Nephron progenitor cell (in vitro differentiated cells): ENCODE measurements around the gene LUZP1.
A peak's percentile ranks its signal among the peaks of the same experiment; 100 is the strongest.

Experiments
- DNase-seq: peaks from one replicate; pipeline ENCODE4 v3.0.0; 2021
- H3K27ac Mint-ChIP-seq: 2 replicates; pipeline ENCODE4 v1.8.0; 2021; ENCODE audit warnings: mild to moderate bottlenecking, moderate library complexity, mixed read lengths
- H3K27me3 Mint-ChIP-seq: 2 replicates; pipeline ENCODE4 v1.8.0; 2021; ENCODE audit warnings: mild to moderate bottlenecking, low read depth, mixed read lengths; ENCODE audit not compliant: poor library complexity
- H3K36me3 Mint-ChIP-seq: 2 replicates; pipeline ENCODE4 v1.8.0; 2021; ENCODE audit warnings: low read depth, mixed read lengths
- H3K4me1 Mint-ChIP-seq: 2 replicates; pipeline ENCODE4 v1.8.0; 2021; ENCODE audit warnings: mixed read lengths
- H3K4me3 Mint-ChIP-seq: 2 replicates; pipeline ENCODE4 v1.8.0; 2021; ENCODE audit warnings: mild to moderate bottlenecking, moderate library complexity, mixed read lengths
- H3K9me3 Mint-ChIP-seq: 2 replicates; pipeline ENCODE4 v1.8.0; 2021; ENCODE audit warnings: mild to moderate bottlenecking, moderate library complexity, mixed read lengths
- TF ChIP-seq, protein P1 (sequence below): fragments of 200-600 bp; sonication (generic); IDR thresholded peaks from 2 replicates; pipeline ENCODE4 v1.5.0; 2021; ENCODE audit warnings: antibody characterized with exemption

LUZP1 gene

DNA sequence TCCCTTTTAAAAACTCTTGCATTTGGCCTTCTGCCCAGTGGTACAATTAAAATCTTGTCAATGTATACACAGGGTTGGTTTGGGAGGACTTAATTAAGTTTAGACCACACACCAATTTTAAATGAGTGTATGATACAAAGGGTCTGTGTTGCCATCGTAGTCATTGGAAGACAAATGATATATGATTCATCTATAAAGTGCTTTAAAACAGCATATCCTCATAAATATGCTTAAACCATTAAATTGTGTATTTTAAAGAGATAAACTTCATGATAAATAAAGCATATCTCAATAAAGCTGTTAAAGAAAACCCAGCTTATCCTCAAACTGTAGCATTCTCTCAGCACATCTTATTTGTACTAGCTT lies 69.5 kb downstream of the LUZP1 start:
- H3K27me3 Mint-ChIP-seq = no peaks in the 10 kb centered on the region
- DNase-seq = no peak
- peaks cover 21% of the 10 kb centered on the region for H3K36me3 Mint-ChIP-seq
- peaks cover 28% of the 10 kb centered on the region for H3K4me1 Mint-ChIP-seq
- H3K27ac Mint-ChIP-seq = no peak overlapping the region
- TF ChIP-seq, protein P1, sequence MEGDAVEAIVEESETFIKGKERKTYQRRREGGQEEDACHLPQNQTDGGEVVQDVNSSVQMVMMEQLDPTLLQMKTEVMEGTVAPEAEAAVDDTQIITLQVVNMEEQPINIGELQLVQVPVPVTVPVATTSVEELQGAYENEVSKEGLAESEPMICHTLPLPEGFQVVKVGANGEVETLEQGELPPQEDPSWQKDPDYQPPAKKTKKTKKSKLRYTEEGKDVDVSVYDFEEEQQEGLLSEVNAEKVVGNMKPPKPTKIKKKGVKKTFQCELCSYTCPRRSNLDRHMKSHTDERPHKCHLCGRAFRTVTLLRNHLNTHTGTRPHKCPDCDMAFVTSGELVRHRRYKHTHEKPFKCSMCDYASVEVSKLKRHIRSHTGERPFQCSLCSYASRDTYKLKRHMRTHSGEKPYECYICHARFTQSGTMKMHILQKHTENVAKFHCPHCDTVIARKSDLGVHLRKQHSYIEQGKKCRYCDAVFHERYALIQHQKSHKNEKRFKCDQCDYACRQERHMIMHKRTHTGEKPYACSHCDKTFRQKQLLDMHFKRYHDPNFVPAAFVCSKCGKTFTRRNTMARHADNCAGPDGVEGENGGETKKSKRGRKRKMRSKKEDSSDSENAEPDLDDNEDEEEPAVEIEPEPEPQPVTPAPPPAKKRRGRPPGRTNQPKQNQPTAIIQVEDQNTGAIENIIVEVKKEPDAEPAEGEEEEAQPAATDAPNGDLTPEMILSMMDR = no peak
- peaks cover 5% of the 10 kb centered on the region for H3K9me3 Mint-ChIP-seq
- H3K4me3 Mint-ChIP-seq = no peak overlapping the region

DNA sequence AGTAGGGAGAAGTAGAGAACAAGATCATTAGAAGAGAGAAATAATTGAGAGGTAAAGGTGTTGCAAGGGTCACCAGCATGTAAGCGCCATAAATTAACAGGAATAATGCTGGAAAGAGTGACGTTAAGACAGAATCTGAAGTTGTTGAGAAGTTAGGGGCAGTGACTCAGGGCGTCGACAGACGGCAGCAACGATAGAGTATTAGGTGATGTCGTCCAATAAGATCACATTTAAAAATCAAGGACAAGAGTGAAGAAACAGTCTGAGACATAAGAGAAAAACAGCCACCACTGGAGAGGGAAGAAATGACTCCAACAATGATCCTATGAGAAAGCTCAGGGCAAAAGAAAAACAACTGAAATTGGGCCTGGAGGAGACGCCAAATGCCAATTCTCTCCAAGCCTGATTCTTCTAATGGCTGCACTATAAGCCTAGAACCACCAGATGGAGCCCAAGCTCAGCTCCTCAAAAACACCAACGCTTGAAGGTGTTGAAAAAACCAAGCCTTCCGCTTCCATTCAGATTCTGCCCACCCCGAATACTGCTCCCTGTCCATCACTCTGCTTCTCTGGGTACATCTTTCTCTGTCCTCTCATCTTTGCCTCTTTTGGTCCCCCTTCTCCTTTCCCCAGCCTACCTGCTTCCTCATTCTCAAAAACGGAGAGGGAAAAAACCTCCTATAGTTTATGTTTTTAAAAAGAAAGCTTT lies 70.0 kb downstream of the LUZP1 start:
- Mint-ChIP-seq H3K9me3 (peaks cover 5% of the 10 kb centered on the region), H3K4me3 (no peak overlapping the region), H3K4me1 (peaks cover 33% of the 10 kb centered on the region), H3K27me3 (no peaks in the 10 kb centered on the region), H3K27ac (no peak overlapping the region), H3K36me3 (peaks cover 26% of the 10 kb centered on the region)
- TF ChIP-seq, protein P1 = peak; percentile 84
- DNase-seq = peak; percentile 52

DNA sequence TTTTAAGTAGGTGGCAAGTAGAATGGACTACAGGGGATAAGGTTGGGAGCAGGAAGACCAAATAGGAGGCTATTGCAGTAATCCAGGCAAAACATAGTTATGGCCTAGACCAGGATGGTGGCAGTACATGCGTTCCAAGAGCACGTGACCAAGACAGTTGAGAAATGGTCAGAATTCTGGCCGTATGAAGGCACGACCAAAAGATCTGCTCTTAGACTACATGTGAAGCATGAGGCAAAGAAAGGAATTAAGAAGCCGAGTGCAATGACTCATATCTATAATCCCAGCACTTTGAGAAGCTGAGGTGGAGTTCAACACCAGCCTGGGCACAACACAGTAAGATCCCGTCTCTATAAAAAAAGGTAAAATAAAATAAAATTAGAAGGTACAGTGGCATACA lies 71.3 kb downstream of the LUZP1 start:
- peaks cover 23% of the 10 kb centered on the region for H3K4me1 Mint-ChIP-seq
- DNase-seq = no peak
- H3K27me3 Mint-ChIP-seq = no peaks in the 10 kb centered on the region
- H3K4me3 Mint-ChIP-seq = no peak overlapping the region
- peaks cover 37% of the 10 kb centered on the region for H3K36me3 Mint-ChIP-seq
- peaks cover 5% of the 10 kb centered on the region for H3K9me3 Mint-ChIP-seq
- TF ChIP-seq, protein P1 = no peak
- no peak overlapping the region for H3K27ac Mint-ChIP-seq

- no peak overlapping the region for H3K4me3 Mint-ChIP-seq
- no peaks in the 10 kb centered on the region for H3K27me3 Mint-ChIP-seq
- peaks cover 5% of the 10 kb centered on the region for H3K9me3 Mint-ChIP-seq
- TF ChIP-seq, protein P1 = no peak
- peaks cover 6% of the 10 kb centered on the region for H3K4me1 Mint-ChIP-seq
- H3K27ac Mint-ChIP-seq = no peak overlapping the region
- no peak for DNase-seq
- H3K36me3 Mint-ChIP-seq = peaks cover 60% of the 10 kb centered on the region
These were observed 76.2 kb downstream of the LUZP1 start for GRCh38 chr1:23092447-23092846.

DNA sequence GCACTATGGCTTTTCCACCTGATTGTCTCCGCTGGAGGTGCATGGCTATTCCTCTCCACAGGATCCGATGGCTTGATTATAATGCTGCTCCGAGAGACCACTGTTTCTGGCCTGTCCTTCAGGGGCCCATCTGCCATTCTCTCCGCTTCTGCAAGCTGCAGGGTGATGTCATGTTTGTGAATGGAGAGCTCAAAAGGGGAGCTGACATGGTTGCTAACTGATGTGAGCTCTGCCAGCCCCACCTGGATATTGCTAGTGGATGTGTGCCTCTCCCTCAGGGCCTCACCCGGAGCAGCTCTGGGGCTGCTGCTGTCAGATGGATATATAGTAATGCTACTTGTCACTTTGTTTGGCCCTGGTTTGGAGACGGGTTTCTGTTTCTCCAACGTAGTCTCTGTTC lies 77.1 kb downstream of the LUZP1 start:
- Mint-ChIP-seq H3K4me3 (no peak overlapping the region), H3K9me3 (peaks cover 5% of the 10 kb centered on the region), H3K27ac (no peak overlapping the region), H3K4me1 (peaks cover 6% of the 10 kb centered on the region), H3K36me3 (peaks cover 69% of the 10 kb centered on the region), H3K27me3 (peaks cover 3% of the 10 kb centered on the region)
- no peak for DNase-seq
- TF ChIP-seq, protein P1 = no peak

DNA sequence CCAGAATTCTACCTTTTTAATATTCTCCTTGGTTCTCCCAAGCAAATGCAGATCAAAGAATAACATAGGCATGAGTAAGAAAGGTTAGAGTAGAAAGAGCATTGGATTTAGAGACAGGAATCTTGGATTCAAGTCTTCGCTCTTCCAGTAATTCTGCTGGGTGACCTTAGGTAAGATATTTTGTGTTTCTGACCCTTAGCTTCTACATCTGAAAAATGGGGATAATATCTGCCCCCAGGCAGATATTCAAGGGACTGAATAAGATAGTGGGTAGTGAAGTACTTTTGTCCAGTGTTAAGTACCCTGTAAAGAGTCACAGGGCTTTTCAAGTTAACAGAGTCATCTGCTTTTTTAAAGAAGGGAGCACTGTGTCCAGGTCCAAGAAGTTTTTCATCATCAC lies 78.6 kb downstream of the LUZP1 start:
- TF ChIP-seq, protein P1 = no peak
- Mint-ChIP-seq H3K36me3 (peaks cover 66% of the 10 kb centered on the region), H3K27ac (no peak overlapping the region), H3K9me3 (no peaks in the 10 kb centered on the region), H3K4me3 (no peak overlapping the region), H3K27me3 (peaks cover 6% of the 10 kb centered on the region), H3K4me1 (peaks cover 6% of the 10 kb centered on the region)
- no peak for DNase-seq
